T-helper 1 cell treated with Interleukin-12 subunit alpha and Interleukin-12 subunit beta and Interleukin-4 antibody, amounts not matched to agents 30 μg/mL and 1 μg/mL, for 36 hours (primary cell): ENCODE measurements around the gene OR1A1.

Source experiments
- H3K27ac Mint-ChIP-seq: one replicate; pipeline ENCODE4 v1.8.0; 2021; ENCODE audit warnings: mild to moderate bottlenecking, mixed read lengths
- H3K27me3 Mint-ChIP-seq: one replicate; pipeline ENCODE4 v1.8.0; 2021; ENCODE audit warnings: low read depth, mixed read lengths
- H3K36me3 Mint-ChIP-seq: one replicate; pipeline ENCODE4 v1.8.0; 2021; ENCODE audit warnings: low read depth, mixed read lengths
- H3K4me1 Mint-ChIP-seq: one replicate; pipeline ENCODE4 v1.8.0; 2021; ENCODE audit warnings: low read depth, mixed read lengths
- H3K4me3 Mint-ChIP-seq: one replicate; pipeline ENCODE4 v1.8.0; 2021; ENCODE audit warnings: mild to moderate bottlenecking, moderate library complexity, mixed read lengths
- H3K9me3 Mint-ChIP-seq: one replicate; pipeline ENCODE4 v1.8.0; 2021; ENCODE audit warnings: mixed read lengths

Gene OR1A1

GRCh38 chr17:3256575-3256974 is 49.1 kb downstream of the OR1A1 start:
- no peak overlapping the region for H3K4me3 Mint-ChIP-seq
- H3K4me1 Mint-ChIP-seq: no peaks in the 10 kb centered on the region
- H3K36me3 Mint-ChIP-seq: no peaks in the 10 kb centered on the region
- H3K27me3 Mint-ChIP-seq: no peaks in the 10 kb centered on the region
- no peak overlapping the region for H3K27ac Mint-ChIP-seq
- no peaks in the 10 kb centered on the region for H3K9me3 Mint-ChIP-seq

- H3K9me3 Mint-ChIP-seq: no peaks in the 10 kb centered on the region
- H3K36me3 Mint-ChIP-seq: no peaks in the 10 kb centered on the region
- no peak overlapping the region for H3K27ac Mint-ChIP-seq
- H3K4me3 Mint-ChIP-seq: no peak overlapping the region
- H3K4me1 Mint-ChIP-seq: no peaks in the 10 kb centered on the region
- H3K27me3 Mint-ChIP-seq: no peaks in the 10 kb centered on the region
Measured at GRCh38 chr17:3260163-3260562, 52.7 kb downstream of the OR1A1 start.

GRCh38 chr17:3260600-3260999 is 53.1 kb downstream of the OR1A1 start:
- no peaks in the 10 kb centered on the region for H3K27me3 Mint-ChIP-seq
- no peak overlapping the region for H3K27ac Mint-ChIP-seq
- H3K4me1 Mint-ChIP-seq: no peaks in the 10 kb centered on the region
- H3K9me3 Mint-ChIP-seq: no peaks in the 10 kb centered on the region
- H3K36me3 Mint-ChIP-seq: no peaks in the 10 kb centered on the region
- H3K4me3 Mint-ChIP-seq: no peak overlapping the region
